Progenitor cell of endocrine pancreas (in vitro differentiated cells): ENCODE results near the gene PLA2G4F. TPM values are rescaled to one million over a fixed set of nuclear protein-coding genes. Genes with fewer than 3 reads are reported as not detected.

Source experiments
- DNase-seq: peaks from one replicate; pipeline ENCODE4 v3.0.0; 2021; ENCODE audit warnings: low spot score; ENCODE audit not compliant: unreplicated experiment
- H3K27ac Mint-ChIP-seq: 2 replicates; pipeline ENCODE4 v1.8.0; 2021; ENCODE audit warnings: mild to moderate bottlenecking, moderate library complexity, mixed read lengths
- H3K27me3 Mint-ChIP-seq: 2 replicates; pipeline ENCODE4 v1.8.0; 2021; ENCODE audit warnings: mixed read lengths
- H3K36me3 Mint-ChIP-seq: 2 replicates; pipeline ENCODE4 v1.8.0; 2022; ENCODE audit warnings: mixed read lengths; ENCODE audit not compliant: insufficient read depth
- H3K4me1 Mint-ChIP-seq: 2 replicates; pipeline ENCODE4 v1.8.0; 2021; ENCODE audit warnings: low read depth, mixed read lengths
- H3K4me3 Mint-ChIP-seq: 2 replicates; pipeline ENCODE4 v1.8.0; 2021; ENCODE audit warnings: low read depth, mild to moderate bottlenecking, moderate library complexity, mixed read lengths
- H3K9me3 Mint-ChIP-seq: 2 replicates; pipeline ENCODE4 v1.8.0; 2021; ENCODE audit warnings: low read depth, mixed read lengths
- CTCF ChIP-seq: fragments of 200-600 bp; sonication (generic); IDR thresholded peaks from one replicate; pipeline ENCODE4 v1.5.0; 2021; ENCODE audit warnings: antibody characterized with exemption, mild to moderate bottlenecking; ENCODE audit not compliant: unreplicated experiment
- total RNA-seq: library from RNA; stranded (reverse); gene quantifications from 2 replicates; pipeline ENCODE4 v1.2.1, GENCODE V29; 2021

Gene PLA2G4F
- total RNA-seq, 1 donor from 2014 or later, result 0.60 TPM

GRCh38 chr15:42166225-42166940, 9.9 kb upstream of the PLA2G4F start:
- no peak for DNase-seq
- no peak for TF ChIP-seq CTCF
- no peak overlapping the region for H3K27ac Mint-ChIP-seq
- no peaks in the 10 kb centered on the region for H3K9me3 Mint-ChIP-seq
- no peak overlapping the region for H3K4me3 Mint-ChIP-seq
- peaks cover 28% of the 10 kb centered on the region for H3K36me3 Mint-ChIP-seq
- H3K4me1 Mint-ChIP-seq, result no peaks in the 10 kb centered on the region
- no peaks in the 10 kb centered on the region for H3K27me3 Mint-ChIP-seq

GRCh38 chr15:42165106-42165505, 8.7 kb upstream of the PLA2G4F start:
- Mint-ChIP-seq H3K27me3 (no peaks in the 10 kb centered on the region), H3K9me3 (no peaks in the 10 kb centered on the region), H3K27ac (no peak overlapping the region), H3K36me3 (peaks cover 28% of the 10 kb centered on the region), H3K4me1 (no peaks in the 10 kb centered on the region), H3K4me3 (no peak overlapping the region)
- no peak for DNase-seq
- no peak for TF ChIP-seq CTCF

GRCh38 chr15:42163947-42164550, 7.6 kb upstream of the PLA2G4F start:
- Mint-ChIP-seq H3K4me1 (no peaks in the 10 kb centered on the region), H3K36me3 (peaks cover 27% of the 10 kb centered on the region), H3K9me3 (no peaks in the 10 kb centered on the region), H3K27ac (no peak overlapping the region), H3K4me3 (no peak overlapping the region), H3K27me3 (no peaks in the 10 kb centered on the region)
- TF ChIP-seq CTCF, result no peak
- DNase-seq, result no peak

- Mint-ChIP-seq H3K9me3 (no peaks in the 10 kb centered on the region), H3K27ac (no peak overlapping the region), H3K36me3 (peaks cover 27% of the 10 kb centered on the region), H3K4me1 (no peaks in the 10 kb centered on the region), H3K27me3 (no peaks in the 10 kb centered on the region), H3K4me3 (no peak overlapping the region)
- DNase-seq, result no peak
- TF ChIP-seq CTCF, result no peak
Observed at GRCh38 chr15:42163291-42163690, 6.9 kb upstream of the PLA2G4F start.

- TF ChIP-seq CTCF, result no peak
- Mint-ChIP-seq H3K27me3 (peaks cover under 1% of the 10 kb centered on the region), H3K27ac (no peak overlapping the region), H3K9me3 (no peaks in the 10 kb centered on the region), H3K36me3 (peaks cover 15% of the 10 kb centered on the region), H3K4me3 (no peak overlapping the region), H3K4me1 (peaks cover 10% of the 10 kb centered on the region)
- no peak for DNase-seq
Observed at GRCh38 chr15:42160136-42160535, 3.7 kb upstream of the PLA2G4F start.
